Measurements from ENCODE around the gene CAMK4. TPM values are rescaled to one million over a fixed set of nuclear protein-coding genes. Genes with fewer than 3 reads are reported as not detected.
"Not testable (repeated sequence)": the region's sequence is repeated elsewhere in the genome, so short reads cannot be mapped to it uniquely, and the experiment has no call there.

The CAMK4 gene
- polyA plus RNA-seq, 3 donors = 4.4 to 6.2 (median 5.6) TPM

- no peak for DNase-seq
Observed at GRCh38 chr5:111379391-111379816, 155.2 kb downstream of the CAMK4 start.

- no peak for DNase-seq
Observed at GRCh38 chr5:111383288-111383970, 159.2 kb downstream of the CAMK4 start.

GRCh38 chr5:111384220-111384619 lies 160.0 kb downstream of the CAMK4 start:
- no peak for DNase-seq

GRCh38 chr5:111385051-111385450 lies 160.9 kb downstream of the CAMK4 start:
- DNase-seq = no peak

- no peak for DNase-seq
Observed at GRCh38 chr5:111385970-111386831, 162.0 kb downstream of the CAMK4 start.

- no peak for DNase-seq
Observed at GRCh38 chr5:111386832-111387162, 162.6 kb downstream of the CAMK4 start.

- DNase-seq = no peak
Observed at GRCh38 chr5:111387361-111387760, 163.2 kb downstream of the CAMK4 start.

GRCh38 chr5:111389390-111390082 lies 165.4 kb downstream of the CAMK4 start:
- no peak for DNase-seq

GRCh38 chr5:111392181-111392580 lies 168.0 kb downstream of the CAMK4 start:
- DNase-seq = no peak

GRCh38 chr5:111394586-111394985 lies 170.4 kb downstream of the CAMK4 start:
- no peak for DNase-seq

GRCh38 chr5:111398013-111398412 lies 173.8 kb downstream of the CAMK4 start:
- DNase-seq = no peak

GRCh38 chr5:111399113-111399512 lies 174.9 kb downstream of the CAMK4 start:
- no peak for DNase-seq

GRCh38 chr5:111401906-111402305 lies 177.7 kb downstream of the CAMK4 start:
- no peak for DNase-seq

- DNase-seq = no peak
Observed at GRCh38 chr5:111404270-111404769, 180.1 kb downstream of the CAMK4 start.

GRCh38 chr5:111407562-111407961 lies 183.4 kb downstream of the CAMK4 start:
- DNase-seq = no peak

- DNase-seq = no peak
Observed at GRCh38 chr5:111408817-111409216, 184.6 kb downstream of the CAMK4 start.

GRCh38 chr5:111409266-111409665 lies 185.1 kb downstream of the CAMK4 start:
- not testable (repeated sequence) for DNase-seq

- DNase-seq = not testable (repeated sequence)
Observed at GRCh38 chr5:111410067-111410466, 185.9 kb downstream of the CAMK4 start.

GRCh38 chr5:111411301-111411700 lies 187.1 kb downstream of the CAMK4 start:
- no peak for DNase-seq

GRCh38 chr5:111412593-111412992 lies 188.4 kb downstream of the CAMK4 start:
- DNase-seq = no peak

GRCh38 chr5:111415053-111415452 lies 190.9 kb downstream of the CAMK4 start:
- no peak for DNase-seq

GRCh38 chr5:111422245-111422644 lies 198.1 kb downstream of the CAMK4 start:
- DNase-seq = no peak
